ENCODE results near the gene SRSF1. TPM values are rescaled to one million over a fixed set of nuclear protein-coding genes. Genes with fewer than 3 reads are reported as not detected.
"Not testable (repeated sequence)": the region's sequence is repeated elsewhere in the genome, so short reads cannot be mapped to it uniquely, and the experiment has no call there.

The SRSF1 gene
- total and polyA plus RNA-seq, 7 donors = 61.2 to 141 (median 98.8) TPM

DNA sequence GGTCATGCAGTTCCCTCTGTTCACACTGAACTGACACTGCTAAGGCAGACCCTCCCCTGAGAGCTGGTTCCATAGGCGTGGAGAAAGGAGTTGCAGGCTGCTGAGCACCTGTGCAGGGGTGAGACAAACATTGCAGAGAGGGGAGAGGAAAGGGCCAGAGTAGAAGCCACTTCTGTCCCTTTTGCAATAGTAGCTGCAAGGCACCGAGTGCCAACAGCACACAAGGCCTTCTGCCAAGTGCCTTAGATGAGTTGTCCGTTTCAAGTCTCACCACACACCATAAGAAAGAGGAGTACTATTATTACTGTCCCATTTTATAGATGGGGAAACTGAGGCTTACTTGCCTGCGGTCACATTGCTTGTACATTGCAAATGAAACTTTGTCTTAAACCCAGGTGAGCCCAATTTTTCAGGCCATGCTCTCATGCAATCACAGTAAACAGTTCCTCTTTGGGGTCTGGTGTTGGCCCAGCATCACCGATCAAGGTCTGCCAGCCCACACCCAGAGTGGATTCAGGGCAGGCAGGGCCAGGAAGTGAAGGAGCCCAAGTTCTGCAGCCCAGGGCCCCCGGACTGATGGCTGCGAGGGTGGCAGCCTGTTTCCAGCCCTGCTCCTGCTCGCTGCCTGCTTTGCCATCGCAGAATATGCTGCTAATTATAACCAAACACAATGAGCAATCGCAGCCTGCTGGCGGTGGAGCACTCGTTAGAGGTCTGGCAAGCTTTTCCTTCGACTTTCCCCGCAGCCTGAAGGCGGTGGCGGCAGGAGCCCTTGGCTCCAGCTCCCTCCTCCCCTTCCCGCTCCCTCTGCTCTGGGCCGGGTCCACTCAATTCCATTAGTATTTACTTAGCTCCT, 39.4 kb upstream of the SRSF1 start:
- Histone ChIP-seq H3K4me3 (no peak overlapping the region), H3K27ac (no peak overlapping the region), H3K27me3 (ENCODE audit: insufficient read depth in 3 of 3, low read length in 2 of 3) (peaks cover 0 to 5% (median 2%) of the 10 kb centered on the region in 3 donors), H3K4me1 (no peaks in the 10 kb centered on the region), H3K9me3 (no peaks in the 10 kb centered on the region), H3K36me3 (ENCODE audit: insufficient read depth in 1 of 2, low read depth in 1 of 2) (no peaks in the 10 kb centered on the region)
- 60 to 63% (median 62%) methylated on average over 18 of the region's 18 CpGs for WGBS, 3 donors
- intact Hi-C loops (cut with DNase I) = no loop called here
- DNase-seq (no peak), ATAC-seq (no peak)
- TF ChIP-seq, protein P1, sequence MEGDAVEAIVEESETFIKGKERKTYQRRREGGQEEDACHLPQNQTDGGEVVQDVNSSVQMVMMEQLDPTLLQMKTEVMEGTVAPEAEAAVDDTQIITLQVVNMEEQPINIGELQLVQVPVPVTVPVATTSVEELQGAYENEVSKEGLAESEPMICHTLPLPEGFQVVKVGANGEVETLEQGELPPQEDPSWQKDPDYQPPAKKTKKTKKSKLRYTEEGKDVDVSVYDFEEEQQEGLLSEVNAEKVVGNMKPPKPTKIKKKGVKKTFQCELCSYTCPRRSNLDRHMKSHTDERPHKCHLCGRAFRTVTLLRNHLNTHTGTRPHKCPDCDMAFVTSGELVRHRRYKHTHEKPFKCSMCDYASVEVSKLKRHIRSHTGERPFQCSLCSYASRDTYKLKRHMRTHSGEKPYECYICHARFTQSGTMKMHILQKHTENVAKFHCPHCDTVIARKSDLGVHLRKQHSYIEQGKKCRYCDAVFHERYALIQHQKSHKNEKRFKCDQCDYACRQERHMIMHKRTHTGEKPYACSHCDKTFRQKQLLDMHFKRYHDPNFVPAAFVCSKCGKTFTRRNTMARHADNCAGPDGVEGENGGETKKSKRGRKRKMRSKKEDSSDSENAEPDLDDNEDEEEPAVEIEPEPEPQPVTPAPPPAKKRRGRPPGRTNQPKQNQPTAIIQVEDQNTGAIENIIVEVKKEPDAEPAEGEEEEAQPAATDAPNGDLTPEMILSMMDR (IDR thresholded peaks at IDR 0.05) = no peak

DNA sequence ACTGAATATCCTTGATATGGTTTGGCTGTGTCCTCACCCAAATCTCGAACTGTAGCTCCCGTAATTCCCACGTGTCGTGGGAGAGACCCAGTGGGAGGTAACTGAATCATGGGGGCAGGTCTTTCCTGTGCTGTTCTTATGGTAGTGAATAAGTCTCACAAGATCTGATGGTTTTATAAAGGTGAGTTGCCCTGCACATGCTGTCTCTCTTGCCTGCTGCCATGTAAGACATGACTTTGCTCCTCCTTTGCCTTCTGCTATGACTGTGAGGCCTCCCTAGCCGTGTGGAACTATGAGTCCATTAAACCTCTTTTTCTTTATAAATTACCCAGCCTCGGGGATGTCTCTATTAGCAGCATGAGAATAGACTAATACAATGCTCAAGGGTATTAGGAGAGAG, 37.2 kb upstream of the SRSF1 start:
- H3K9me3 ChIP-seq; H3K27me3 ChIP-seq (ENCODE audit: insufficient read depth in 3 of 3, low read length in 2 of 3); intact Hi-C loops (cut with DNase I); ATAC-seq; H3K4me3 ChIP-seq; H3K27ac ChIP-seq; H3K4me1 ChIP-seq; H3K36me3 ChIP-seq (ENCODE audit: insufficient read depth in 1 of 2, low read depth in 1 of 2); DNase-seq: not testable (repeated sequence)
- 82 to 90% (median 85%) methylated on average over 6 of the region's 6 CpGs for WGBS, 3 donors

DNA sequence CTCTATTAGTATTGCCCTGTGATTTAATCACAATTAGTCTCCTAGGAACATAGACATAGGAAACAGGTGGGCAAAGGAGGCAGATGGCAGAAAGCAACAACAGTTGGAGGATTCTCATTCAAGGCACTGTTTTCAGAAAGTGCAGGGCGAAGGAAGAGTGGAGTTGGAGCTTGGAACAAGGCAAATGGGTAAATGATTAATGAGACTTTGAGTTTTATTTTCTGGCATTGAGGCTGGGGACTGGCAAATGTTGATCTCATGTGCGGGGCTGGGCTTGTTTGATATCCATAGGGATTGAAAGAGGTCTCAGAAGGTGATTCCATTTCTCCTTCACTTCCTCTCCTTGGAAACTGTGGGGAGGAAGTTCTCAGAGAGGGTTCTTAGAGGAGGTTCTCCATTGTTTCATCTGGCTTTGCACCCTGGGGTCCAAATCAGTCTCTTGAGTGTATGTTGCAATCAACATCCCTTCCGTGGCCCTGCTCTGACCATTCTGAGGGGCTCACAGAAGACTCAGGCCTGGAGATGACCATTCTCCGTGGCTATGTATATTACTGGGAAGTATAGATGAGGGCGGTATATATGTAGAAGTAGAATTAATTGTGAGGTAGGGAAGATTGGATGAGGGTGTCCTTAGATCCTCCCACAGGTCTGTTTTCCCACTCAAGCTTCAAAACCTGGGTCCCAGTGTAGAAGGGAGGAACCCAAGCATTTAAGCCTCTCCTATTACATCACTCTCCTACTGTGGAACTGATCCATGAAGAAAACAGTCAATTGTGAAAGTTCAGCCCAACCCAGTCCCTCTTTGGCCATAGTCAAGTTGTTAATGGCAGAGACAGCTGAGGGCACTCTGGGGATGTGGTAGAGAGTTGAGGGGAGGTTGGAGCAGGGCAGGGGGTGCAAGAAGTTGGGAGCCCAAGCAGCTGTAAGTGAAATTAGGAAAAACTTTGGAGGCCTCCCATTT, 36.5 kb upstream of the SRSF1 start:
- H3K4me1 ChIP-seq = no peaks in the 10 kb centered on the region
- H3K27ac ChIP-seq = no peak overlapping the region
- 86 to 93% (median 90%) methylated on average over 5 of the region's 5 CpGs for WGBS, 3 donors
- intact Hi-C loops (cut with DNase I) = no loop called here
- TF ChIP-seq, protein P1 (IDR thresholded peaks at IDR 0.05) = no peak
- H3K27me3 ChIP-seq (ENCODE audit: insufficient read depth in 3 of 3, low read length in 2 of 3) = peaks cover 2 to 5% (median 2%) of the 10 kb centered on the region in 3 donors
- H3K36me3 ChIP-seq (ENCODE audit: insufficient read depth in 1 of 2, low read depth in 1 of 2) = no peaks in the 10 kb centered on the region
- no peak overlapping the region for H3K4me3 ChIP-seq
- no peaks in the 10 kb centered on the region for H3K9me3 ChIP-seq
- DNase-seq = no peak
- no peak for ATAC-seq

DNA sequence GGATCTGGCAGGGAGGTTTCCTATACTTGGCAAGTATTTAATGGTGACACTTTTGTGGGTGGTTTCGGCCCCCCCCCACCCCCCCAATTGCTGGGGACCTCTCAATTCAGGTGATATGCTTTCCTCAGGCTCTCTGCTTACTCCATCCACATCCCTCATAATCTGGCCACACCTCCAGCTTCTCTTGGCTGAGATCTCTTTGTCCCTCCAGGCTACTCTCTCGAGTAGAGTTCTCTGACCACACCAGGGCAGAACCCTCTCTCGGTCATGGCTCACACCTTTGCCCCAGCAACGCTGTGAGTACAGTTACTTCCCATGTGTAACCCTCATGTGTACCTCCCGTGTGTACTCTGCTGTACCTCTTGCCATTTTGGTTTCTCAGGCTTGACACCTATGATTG, 34.1 kb upstream of the SRSF1 start:
- 59 to 61% (median 59%) methylated on average over 5 of the region's 5 CpGs for WGBS, 3 donors
- TF ChIP-seq, protein P1 (IDR thresholded peaks at IDR 0.05) = no peak
- Histone ChIP-seq H3K4me1 (no peaks in the 10 kb centered on the region), H3K27me3 (ENCODE audit: insufficient read depth in 3 of 3, low read length in 2 of 3) (peaks cover 2 to 5% (median 2%) of the 10 kb centered on the region in 3 donors), H3K36me3 (ENCODE audit: insufficient read depth in 1 of 2, low read depth in 1 of 2) (no peaks in the 10 kb centered on the region), H3K4me3 (no peak overlapping the region), H3K9me3 (no peaks in the 10 kb centered on the region), H3K27ac (no peak overlapping the region)
- ATAC-seq (no peak), DNase-seq (no peak)
- intact Hi-C loops (cut with DNase I) = no loop called here

DNA sequence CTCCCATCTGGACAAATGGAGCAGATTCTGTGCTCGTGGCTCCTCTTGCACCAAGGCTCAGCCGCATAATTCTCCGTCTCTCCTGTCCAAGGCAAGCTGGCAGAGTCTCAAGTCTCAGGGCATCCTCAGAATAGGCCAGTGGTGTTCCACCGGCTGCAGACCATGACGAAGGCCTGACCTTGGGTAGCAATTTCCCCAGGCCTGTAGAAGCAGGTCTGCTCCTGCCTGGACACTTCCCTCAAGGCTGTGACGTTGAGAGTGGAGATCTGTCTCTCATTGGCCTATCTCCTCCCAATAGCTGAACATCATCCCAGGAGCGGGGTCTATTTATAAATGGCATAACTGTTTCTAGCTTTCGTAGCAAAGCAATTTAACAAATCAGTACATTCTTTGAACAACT, 33.3 kb upstream of the SRSF1 start:
- Histone ChIP-seq H3K27ac (no peak overlapping the region), H3K9me3 (no peaks in the 10 kb centered on the region), H3K36me3 (ENCODE audit: insufficient read depth in 1 of 2, low read depth in 1 of 2) (no peaks in the 10 kb centered on the region), H3K4me1 (no peaks in the 10 kb centered on the region), H3K27me3 (ENCODE audit: insufficient read depth in 3 of 3, low read length in 2 of 3) (peaks cover 2 to 5% (median 2%) of the 10 kb centered on the region in 3 donors), H3K4me3 (no peak overlapping the region)
- intact Hi-C loops (cut with DNase I) = no loop called here
- TF ChIP-seq, protein P1 (IDR thresholded peaks at IDR 0.05) = no peak
- WGBS, 3 donors = 52 to 59% (median 53%) methylated on average over 8 of the region's 8 CpGs
- ATAC-seq (no peak), DNase-seq (no peak)
